ENCODE data around the gene CYP19A1.

The CYP19A1 gene

GRCh38 chr15:51277101-51277500, 61.3 kb downstream of the CYP19A1 start:
- H3K4me1 ChIP-seq (ENCODE audit: low read depth, poor library complexity, severe bottlenecking), result peaks cover 14% of the 10 kb centered on the region
- H3K4me3 ChIP-seq (IDR thresholded peaks at IDR 0.05; ENCODE audit: insufficient read depth, low read depth, low read length), result no peak overlapping the region
- TF ChIP-seq, protein P1, sequence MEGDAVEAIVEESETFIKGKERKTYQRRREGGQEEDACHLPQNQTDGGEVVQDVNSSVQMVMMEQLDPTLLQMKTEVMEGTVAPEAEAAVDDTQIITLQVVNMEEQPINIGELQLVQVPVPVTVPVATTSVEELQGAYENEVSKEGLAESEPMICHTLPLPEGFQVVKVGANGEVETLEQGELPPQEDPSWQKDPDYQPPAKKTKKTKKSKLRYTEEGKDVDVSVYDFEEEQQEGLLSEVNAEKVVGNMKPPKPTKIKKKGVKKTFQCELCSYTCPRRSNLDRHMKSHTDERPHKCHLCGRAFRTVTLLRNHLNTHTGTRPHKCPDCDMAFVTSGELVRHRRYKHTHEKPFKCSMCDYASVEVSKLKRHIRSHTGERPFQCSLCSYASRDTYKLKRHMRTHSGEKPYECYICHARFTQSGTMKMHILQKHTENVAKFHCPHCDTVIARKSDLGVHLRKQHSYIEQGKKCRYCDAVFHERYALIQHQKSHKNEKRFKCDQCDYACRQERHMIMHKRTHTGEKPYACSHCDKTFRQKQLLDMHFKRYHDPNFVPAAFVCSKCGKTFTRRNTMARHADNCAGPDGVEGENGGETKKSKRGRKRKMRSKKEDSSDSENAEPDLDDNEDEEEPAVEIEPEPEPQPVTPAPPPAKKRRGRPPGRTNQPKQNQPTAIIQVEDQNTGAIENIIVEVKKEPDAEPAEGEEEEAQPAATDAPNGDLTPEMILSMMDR (conservative IDR thresholded peaks at IDR 0.05; ENCODE audit: low read depth, low read length), result no peak
- no peaks in the 10 kb centered on the region for H4K20me1 ChIP-seq (ENCODE audit: insufficient read depth)
- H3K79me2 ChIP-seq (ENCODE audit: insufficient read depth, low read depth), result no peaks in the 10 kb centered on the region
- H2AFZ ChIP-seq (ENCODE audit: low read depth), result no peak overlapping the region
- no peak overlapping the region for H3K9ac ChIP-seq
- no peak overlapping the region for H3K4me2 ChIP-seq
- no peaks in the 10 kb centered on the region for H3K27me3 ChIP-seq (ENCODE audit: insufficient read depth, low read depth)
- H3K36me3 ChIP-seq (ENCODE audit: insufficient read depth), result no peaks in the 10 kb centered on the region
- H3K27ac ChIP-seq, result no peak overlapping the region

DNA sequence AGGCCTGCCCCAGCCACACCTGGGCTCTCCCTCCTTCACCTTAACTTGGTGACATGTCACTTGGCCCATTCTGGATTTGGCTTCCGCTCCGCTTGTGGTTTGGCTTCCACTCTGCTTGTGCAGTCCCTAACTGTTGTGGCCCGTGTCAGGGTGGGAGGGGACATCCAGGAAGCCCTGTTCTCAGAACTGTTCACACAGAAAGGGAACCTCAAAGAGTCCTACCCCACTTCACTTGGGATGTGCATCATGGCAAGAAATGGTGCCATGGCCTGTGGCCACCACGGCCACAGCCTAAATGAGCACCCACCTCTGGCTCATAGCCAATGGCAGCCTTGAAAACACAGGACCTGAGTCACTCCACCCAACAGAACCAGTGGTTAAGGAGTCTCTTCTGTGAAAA, 63.4 kb downstream of the CYP19A1 start:
- Histone ChIP-seq H3K9ac (no peak overlapping the region), H3K27ac (no peak overlapping the region), H3K4me3 (IDR thresholded peaks at IDR 0.05; ENCODE audit: insufficient read depth, low read depth, low read length) (no peak overlapping the region), H2AFZ (ENCODE audit: low read depth) (no peak overlapping the region), H4K20me1 (ENCODE audit: insufficient read depth) (no peaks in the 10 kb centered on the region), H3K36me3 (ENCODE audit: insufficient read depth) (no peaks in the 10 kb centered on the region), H3K4me2 (no peak overlapping the region), H3K79me2 (ENCODE audit: insufficient read depth, low read depth) (no peaks in the 10 kb centered on the region), H3K4me1 (ENCODE audit: low read depth, poor library complexity, severe bottlenecking) (peaks cover 23% of the 10 kb centered on the region), H3K27me3 (ENCODE audit: insufficient read depth, low read depth) (no peaks in the 10 kb centered on the region)
- TF ChIP-seq, protein P1 (conservative IDR thresholded peaks at IDR 0.05; ENCODE audit: low read depth, low read length), result no peak

- Histone ChIP-seq H3K4me2 (peak overlapping the region; percentile 33; the same call in 1 of the 2 replicates), H3K27me3 (ENCODE audit: insufficient read depth, low read depth) (no peaks in the 10 kb centered on the region), H3K27ac (peak overlapping the region; percentile 38), H3K36me3 (ENCODE audit: insufficient read depth) (no peaks in the 10 kb centered on the region), H3K4me1 (ENCODE audit: low read depth, poor library complexity, severe bottlenecking) (peaks cover 27% of the 10 kb centered on the region), H3K9ac (no peak overlapping the region; the same call in 1 of the 2 replicates), H3K4me3 (IDR thresholded peaks at IDR 0.05; ENCODE audit: insufficient read depth, low read depth, low read length) (no peak overlapping the region), H4K20me1 (ENCODE audit: insufficient read depth) (no peaks in the 10 kb centered on the region), H3K79me2 (ENCODE audit: insufficient read depth, low read depth) (no peaks in the 10 kb centered on the region), H2AFZ (ENCODE audit: low read depth) (peak overlapping the region; percentile 62)
- TF ChIP-seq, protein P1 (conservative IDR thresholded peaks at IDR 0.05; ENCODE audit: low read depth, low read length), result no peak
Measured at GRCh38 chr15:51270706-51271105, 67.7 kb downstream of the CYP19A1 start.

- TF ChIP-seq, protein P1 (conservative IDR thresholded peaks at IDR 0.05; ENCODE audit: low read depth, low read length), result no peak
- Histone ChIP-seq H3K79me2 (ENCODE audit: insufficient read depth, low read depth) (no peaks in the 10 kb centered on the region), H3K4me1 (ENCODE audit: low read depth, poor library complexity, severe bottlenecking) (peaks cover 27% of the 10 kb centered on the region), H3K4me3 (IDR thresholded peaks at IDR 0.05; ENCODE audit: insufficient read depth, low read depth, low read length) (no peak overlapping the region), H4K20me1 (ENCODE audit: insufficient read depth) (no peaks in the 10 kb centered on the region), H2AFZ (ENCODE audit: low read depth) (no peak overlapping the region), H3K36me3 (ENCODE audit: insufficient read depth) (no peaks in the 10 kb centered on the region), H3K27ac (no peak overlapping the region), H3K9ac (no peak overlapping the region), H3K27me3 (ENCODE audit: insufficient read depth, low read depth) (no peaks in the 10 kb centered on the region), H3K4me2 (no peak overlapping the region)
Measured at GRCh38 chr15:51269496-51269895, 68.9 kb downstream of the CYP19A1 start.

All from KMS-11 (cell line).